Keratinocyte (primary cell): ENCODE data around the gene FRMD4B. TPM values are rescaled to one million over a fixed set of nuclear protein-coding genes. Genes with fewer than 3 reads are reported as not detected.
A peak's percentile ranks its signal among the peaks of the same experiment; 100 is the strongest.

Source experiments
- DNase-seq: peaks from one replicate; pipeline ENCODE4 v3.0.0-alpha.2; 2011; ENCODE audit warnings: low read depth, missing footprints, low spot score
- FAIRE-seq: peaks from 2 replicates; lab custom pipeline; 2011; peaks lifted over from hg19 to GRCh38; lab: Jason Lieb, UNC
- H2AFZ ChIP-seq: 2 replicates; pipeline ENCODE4 v1.6.0; 2012; ENCODE audit warnings: low read length, control low read depth, inconsistent platforms; ENCODE audit not compliant: control insufficient read depth
- H3K27ac ChIP-seq: 2 replicates; pipeline ENCODE4 v1.5.1; 2011; ENCODE audit warnings: low read length; ENCODE audit not compliant: control insufficient read depth, insufficient read depth
- H3K27me3 ChIP-seq: 3 replicates; pipeline ENCODE4 v1.6.0; 2011; ENCODE audit warnings: low read length; ENCODE audit not compliant: control insufficient read depth, insufficient read depth; ENCODE audit errors: extremely low read depth
- H3K36me3 ChIP-seq, 2 experiments: 2 replicates in 1 of 2; 3 replicates in 1 of 2; pipeline ENCODE4 v1.5.1; 2011; ENCODE audit warnings: low read length in 2 of 2, mild to moderate bottlenecking in 1 of 2; ENCODE audit not compliant: control insufficient read depth in 2 of 2, insufficient read depth in 2 of 2; ENCODE audit errors: extremely low read depth in 1 of 2
- H3K4me1 ChIP-seq: 3 replicates; pipeline ENCODE4 v1.5.1; 2011; ENCODE audit warnings: low read length; ENCODE audit not compliant: control insufficient read depth, insufficient read depth; ENCODE audit errors: extremely low read depth
- H3K4me2 ChIP-seq: 3 replicates; pipeline ENCODE4 v1.6.0; 2011; ENCODE audit warnings: low read depth, low read length; ENCODE audit not compliant: control insufficient read depth, insufficient read depth; ENCODE audit errors: extremely low read depth
- H3K4me3 ChIP-seq, 3 experiments: fragments of 200-600 bp in 1 of 3; sonication (generic) in 1 of 3; 2 replicates in 2 of 3; 3 replicates in 1 of 3; pipeline ENCODE4 v1.5.1; 2011 to 2016; ENCODE audit warnings: low read length in 3 of 3, mild to moderate bottlenecking in 3 of 3, control low read depth in 2 of 3, inconsistent platforms in 1 of 3, low read depth in 1 of 3, mixed read lengths in 1 of 3, mixed run types in 1 of 3, moderate library complexity in 1 of 3; ENCODE audit not compliant: control insufficient read depth in 2 of 3, insufficient read depth in 2 of 3; ENCODE audit errors: extremely low read depth in 1 of 3
- H3K79me2 ChIP-seq: 2 replicates; pipeline ENCODE4 v1.6.0; 2012; ENCODE audit warnings: low read length; ENCODE audit not compliant: control insufficient read depth, insufficient read depth
- H3K9ac ChIP-seq: 3 replicates; pipeline ENCODE4 v1.6.0; 2011; ENCODE audit warnings: low read length; ENCODE audit not compliant: control insufficient read depth, insufficient read depth; ENCODE audit errors: extremely low read depth
- H3K9me1 ChIP-seq: 3 replicates; pipeline ENCODE4 v1.6.0; 2011; ENCODE audit warnings: low read length; ENCODE audit not compliant: control insufficient read depth, insufficient read depth; ENCODE audit errors: extremely low read depth
- H3K9me3 ChIP-seq: 2 replicates; pipeline ENCODE4 v1.5.1; 2012; ENCODE audit warnings: low read depth, low read length; ENCODE audit not compliant: control insufficient read depth
- H4K20me1 ChIP-seq: 3 replicates; pipeline ENCODE4 v1.6.0; 2011; ENCODE audit warnings: low read length; ENCODE audit not compliant: control insufficient read depth, insufficient read depth; ENCODE audit errors: extremely low read depth
- EZH2 ChIP-seq: IDR thresholded peaks from one replicate; pipeline ENCODE4 v1.6.1; 2012; ENCODE audit warnings: inconsistent platforms, mild to moderate bottlenecking, low read length, moderate library complexity
- dilution Hi-C: fragments of 300-500 bp; cut with MboI; formaldehyde crosslinking; loops from one replicate; pipeline ENCODE4 v1.7.0; 2020; ENCODE audit warnings: low sequenced_read_pairs; ENCODE audit not compliant: extremely low pct_ligation_motif_present
- polyA plus RNA-seq, 5 experiments: library from polyadenylated mRNA; depleted of rRNA in 3 of 5; stranded (reverse) in 3 of 5; stranded (forward) in 1 of 5; unstranded in 1 of 5; fragments of >200 nt; gene quantifications; 1 replicate in 1 of 5; 2 replicates in 3 of 5; 3 replicates in 1 of 5; pipeline versions ENCODE4 v1.2.1 to v1.2.3, GENCODE V29; 2011 to 2012; ENCODE audit warnings: missing spikeins in 2 of 5, low read depth in 1 of 5, low replicate concordance in 1 of 5
- TF ChIP-seq, protein P1 (sequence below), 3 experiments: IDR thresholded peaks in 1 of 3; conservative IDR thresholded peaks in 1 of 3; optimal IDR thresholded peaks in 1 of 3; 2 replicates in 2 of 3; 3 replicates in 1 of 3; pipeline versions ENCODE3 to v1.5.1; 2011; ENCODE audit warnings: low read length in 3 of 3, mild to moderate bottlenecking in 3 of 3, moderate library complexity in 2 of 3, control low read depth in 1 of 3, inconsistent platforms in 1 of 3; ENCODE audit not compliant: insufficient read depth in 2 of 3; ENCODE audit errors: extremely low read depth in 1 of 3

Gene FRMD4B
- polyA plus RNA-seq, 1 donor (not counting 4 experiments of a cell fraction or from before 2014, with no cell fraction given) = 48.3 TPM

DNA sequence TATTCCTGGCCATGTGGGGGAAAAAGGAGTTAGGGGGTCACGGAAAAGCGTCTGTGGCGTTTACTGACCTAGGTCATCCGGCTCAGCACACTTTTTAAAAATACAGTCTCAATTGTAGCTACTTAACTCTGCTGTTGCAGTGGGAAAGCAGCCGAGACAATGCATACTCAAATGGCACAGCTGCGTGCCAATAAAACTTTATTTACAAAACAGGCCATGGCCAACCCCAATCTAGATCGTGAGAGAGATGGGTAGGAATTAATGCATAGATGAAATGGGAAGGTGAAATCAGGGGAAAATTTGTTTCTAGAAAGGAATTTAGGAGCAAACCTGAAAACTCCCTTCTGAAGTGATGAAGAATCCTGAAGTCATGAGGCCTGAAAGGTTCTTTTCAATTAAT is 22.0 kb upstream of the FRMD4B start:
- no peak overlapping the region for H3K4me2 ChIP-seq
- H3K27ac ChIP-seq = no peak overlapping the region
- peaks cover 4% of the 10 kb centered on the region for H3K9me3 ChIP-seq
- no peak overlapping the region for H3K9ac ChIP-seq
- no peaks in the 10 kb centered on the region for H3K27me3 ChIP-seq
- H3K4me3 ChIP-seq = no peak overlapping the region
- peaks cover 32% of the 10 kb centered on the region for H3K4me1 ChIP-seq
- FAIRE-seq (no peak), DNase-seq (no peak)
- TF ChIP-seq, protein P1, sequence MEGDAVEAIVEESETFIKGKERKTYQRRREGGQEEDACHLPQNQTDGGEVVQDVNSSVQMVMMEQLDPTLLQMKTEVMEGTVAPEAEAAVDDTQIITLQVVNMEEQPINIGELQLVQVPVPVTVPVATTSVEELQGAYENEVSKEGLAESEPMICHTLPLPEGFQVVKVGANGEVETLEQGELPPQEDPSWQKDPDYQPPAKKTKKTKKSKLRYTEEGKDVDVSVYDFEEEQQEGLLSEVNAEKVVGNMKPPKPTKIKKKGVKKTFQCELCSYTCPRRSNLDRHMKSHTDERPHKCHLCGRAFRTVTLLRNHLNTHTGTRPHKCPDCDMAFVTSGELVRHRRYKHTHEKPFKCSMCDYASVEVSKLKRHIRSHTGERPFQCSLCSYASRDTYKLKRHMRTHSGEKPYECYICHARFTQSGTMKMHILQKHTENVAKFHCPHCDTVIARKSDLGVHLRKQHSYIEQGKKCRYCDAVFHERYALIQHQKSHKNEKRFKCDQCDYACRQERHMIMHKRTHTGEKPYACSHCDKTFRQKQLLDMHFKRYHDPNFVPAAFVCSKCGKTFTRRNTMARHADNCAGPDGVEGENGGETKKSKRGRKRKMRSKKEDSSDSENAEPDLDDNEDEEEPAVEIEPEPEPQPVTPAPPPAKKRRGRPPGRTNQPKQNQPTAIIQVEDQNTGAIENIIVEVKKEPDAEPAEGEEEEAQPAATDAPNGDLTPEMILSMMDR (optimal IDR thresholded peaks at IDR 0.05 in 1 of 3, IDR thresholded peaks at IDR 0.05 in 1 of 3, conservative IDR thresholded peaks at IDR 0.05 in 1 of 3; ENCODE audit: extremely low read depth in 1 of 3, insufficient read depth in 2 of 3, low read length in 3 of 3) = no peak
- no peak for TF ChIP-seq EZH2
- H2AFZ ChIP-seq = no peak overlapping the region
- H3K9me1 ChIP-seq = no peaks in the 10 kb centered on the region
- no peaks in the 10 kb centered on the region for H4K20me1 ChIP-seq
- dilution Hi-C loops = no loop called here
- H3K79me2 ChIP-seq = peaks cover 26% of the 10 kb centered on the region
- H3K36me3 ChIP-seq = peaks cover 13 to 19% of the 10 kb centered on the region in 2 experiments

DNA sequence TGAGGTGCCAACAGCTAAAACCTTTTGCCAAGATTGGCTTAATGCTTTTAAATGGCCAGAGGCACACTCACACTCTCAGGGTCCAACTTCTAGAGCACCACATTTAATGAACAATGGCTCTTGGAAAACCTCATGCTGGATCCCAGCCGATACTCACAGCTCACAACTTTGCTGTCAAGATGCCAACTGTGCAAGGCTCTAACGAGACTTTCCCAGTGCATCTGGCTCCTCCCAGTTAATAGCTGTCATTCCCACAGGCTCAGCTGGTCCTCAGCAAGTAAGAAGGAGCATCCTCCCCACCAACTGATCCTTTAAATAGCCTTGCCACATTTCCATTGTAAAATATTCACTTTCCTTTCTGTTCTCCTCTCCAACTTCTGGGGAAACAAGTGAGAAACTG is 20.3 kb upstream of the FRMD4B start:
- Histone ChIP-seq H3K4me2 (no peak overlapping the region), H2AFZ (no peak overlapping the region), H3K9me1 (no peaks in the 10 kb centered on the region), H3K27ac (no peak overlapping the region), H3K79me2 (peaks cover 27% of the 10 kb centered on the region), H3K27me3 (no peaks in the 10 kb centered on the region), H3K4me3 (no peak overlapping the region), H3K4me1 (peaks cover 16% of the 10 kb centered on the region), H3K9ac (no peak overlapping the region), H3K36me3 (peaks cover 13 to 19% of the 10 kb centered on the region in 2 experiments), H4K20me1 (no peaks in the 10 kb centered on the region), H3K9me3 (peaks cover 4% of the 10 kb centered on the region)
- TF ChIP-seq EZH2 = no peak
- TF ChIP-seq, protein P1 (optimal IDR thresholded peaks at IDR 0.05 in 1 of 3, IDR thresholded peaks at IDR 0.05 in 1 of 3, conservative IDR thresholded peaks at IDR 0.05 in 1 of 3; ENCODE audit: extremely low read depth in 1 of 3, insufficient read depth in 2 of 3, low read length in 3 of 3) = no peak
- dilution Hi-C loops = no loop called here
- peak; percentile 59 for FAIRE-seq
- DNase-seq = no peak
